PC-3 (cell line): ENCODE data around the gene FCSK. TPM values are rescaled to one million over a fixed set of nuclear protein-coding genes. Genes with fewer than 3 reads are reported as not detected.
A peak's percentile ranks its signal among the peaks of the same experiment; 100 is the strongest.

Source experiments
- ATAC-seq: fragments of 200-7000 bp; cut with Tn5 transposase; 2 replicates; pipeline ENCODE4 v1.9.1; 2020; ENCODE audit warnings: mild to moderate bottlenecking, moderate library complexity
- BruUV-seq: library from RNA; stranded (reverse); fragments of 400-500 nt; replicated peaks from 2 replicates; lab custom pipeline; 2021; lab: Mats Ljungman, UMichigan
- CTCF ChIA-PET: fragments of 300-600 bp; sonication (Branson Sonifier 250); formaldehyde crosslinking; loops from one replicate; lab custom pipeline; 2022; ENCODE audit warnings: antibody characterized with exemption; lab: Charles Lee
- POLR2A ChIA-PET: fragments of 300-600 bp; sonication (Branson Sonifier 250); formaldehyde crosslinking; loops from one replicate; lab custom pipeline; 2022; ENCODE audit warnings: antibody characterized with exemption; ENCODE audit not compliant: unreplicated experiment; lab: Charles Lee
- DNase-seq: peaks from one replicate; pipeline ENCODE4 v3.0.0-alpha.2; 2015
- H2AFZ ChIP-seq: fragments of 300-600 bp; sonication (generic); 2 replicates; pipeline ENCODE4 v1.6.0; 2016; ENCODE audit warnings: antibody characterized with exemption, low read length
- H3F3A ChIP-seq: fragments of 300-600 bp; sonication (generic); one replicate; pipeline ENCODE4 v1.6.0; 2017; ENCODE audit warnings: antibody characterized with exemption, low read length, control low read depth, mild to moderate bottlenecking; ENCODE audit not compliant: unreplicated experiment
- H3K27ac ChIP-seq: fragments of 300-600 bp; sonication (generic); 2 replicates; pipeline ENCODE4 v1.5.1; 2016; ENCODE audit warnings: mild to moderate bottlenecking, low read length
- H3K27me3 ChIP-seq: fragments of 300-600 bp; sonication (generic); 2 replicates; pipeline ENCODE4 v1.6.1; 2016; ENCODE audit warnings: low read length, mixed read lengths
- H3K36me3 ChIP-seq: fragments of 300-600 bp; sonication (generic); 2 replicates; pipeline ENCODE4 v1.6.1; 2016; ENCODE audit warnings: low read depth, mixed run types, low read length, mixed read lengths
- H3K4me1 ChIP-seq: fragments of 300-600 bp; sonication (generic); 2 replicates; pipeline ENCODE4 v1.5.1; 2016; ENCODE audit warnings: low read length; ENCODE audit not compliant: insufficient read depth
- H3K4me2 ChIP-seq: fragments of 300-600 bp; sonication (generic); 2 replicates; pipeline ENCODE4 v1.6.0; 2016; ENCODE audit warnings: low read length
- H3K4me3 ChIP-seq: fragments of 300-600 bp; sonication (generic); 2 replicates; pipeline ENCODE4 v1.5.1; 2016; ENCODE audit warnings: mild to moderate bottlenecking, low read length, mixed read lengths
- H3K79me2 ChIP-seq: fragments of 300-600 bp; sonication (generic); 2 replicates; pipeline ENCODE4 v1.6.1; 2017; ENCODE audit warnings: low read length, mixed read lengths
- H3K9ac ChIP-seq: fragments of 300-600 bp; sonication (generic); 2 replicates; pipeline ENCODE4 v1.6.0; 2016; ENCODE audit warnings: mild to moderate bottlenecking, low read length
- H3K9me2 ChIP-seq: fragments of 300-600 bp; sonication (generic); replicated peaks from 2 replicates; pipeline ENCODE4 v1.6.1; 2016; ENCODE audit warnings: mixed run types, low read length, mixed read lengths
- H3K9me3 ChIP-seq: fragments of 300-600 bp; sonication (generic); 2 replicates; pipeline ENCODE4 v1.6.1; 2016; ENCODE audit warnings: low read length, mixed read lengths
- H4K20me1 ChIP-seq: fragments of 300-600 bp; sonication (generic); 2 replicates; pipeline ENCODE4 v1.6.1; 2016; ENCODE audit warnings: low read length, mixed read lengths
- EZH2 ChIP-seq: fragments of 300-600 bp; sonication (generic); IDR thresholded peaks from one replicate; pipeline ENCODE4 v1.6.1; 2017; ENCODE audit warnings: antibody characterized with exemption, mild to moderate bottlenecking, low read length; ENCODE audit not compliant: unreplicated experiment
- EZH2phosphoT487 ChIP-seq: fragments of 300-600 bp; sonication (generic); IDR thresholded peaks from 2 replicates; pipeline ENCODE4 v1.6.1; 2018; ENCODE audit warnings: mild to moderate bottlenecking, antibody characterized with exemption, low read length, borderline replicate concordance
- intact Hi-C: fragments of 100-400 bp; cut with micrococcal nuclease; formaldehyde crosslinking; loops from 2 replicates; pipeline ENCODE4 v1.9.0; 2023
- total RNA-seq: library from RNA; depleted of rRNA; stranded (reverse); fragments of >200 nt; gene quantifications from 2 replicates; pipeline ENCODE4 v1.2.3, GENCODE V29; 2014
- TF ChIP-seq, protein P1 (sequence below): fragments of 300-600 bp; sonication (generic); conservative IDR thresholded peaks from 2 replicates; pipeline ENCODE4 v1.5.1; 2017; ENCODE audit warnings: antibody characterized with exemption, low read depth, mild to moderate bottlenecking, low read length

The FCSK gene
- total RNA-seq, 1 experiment from 2014 or later: 11.7 TPM

DNA sequence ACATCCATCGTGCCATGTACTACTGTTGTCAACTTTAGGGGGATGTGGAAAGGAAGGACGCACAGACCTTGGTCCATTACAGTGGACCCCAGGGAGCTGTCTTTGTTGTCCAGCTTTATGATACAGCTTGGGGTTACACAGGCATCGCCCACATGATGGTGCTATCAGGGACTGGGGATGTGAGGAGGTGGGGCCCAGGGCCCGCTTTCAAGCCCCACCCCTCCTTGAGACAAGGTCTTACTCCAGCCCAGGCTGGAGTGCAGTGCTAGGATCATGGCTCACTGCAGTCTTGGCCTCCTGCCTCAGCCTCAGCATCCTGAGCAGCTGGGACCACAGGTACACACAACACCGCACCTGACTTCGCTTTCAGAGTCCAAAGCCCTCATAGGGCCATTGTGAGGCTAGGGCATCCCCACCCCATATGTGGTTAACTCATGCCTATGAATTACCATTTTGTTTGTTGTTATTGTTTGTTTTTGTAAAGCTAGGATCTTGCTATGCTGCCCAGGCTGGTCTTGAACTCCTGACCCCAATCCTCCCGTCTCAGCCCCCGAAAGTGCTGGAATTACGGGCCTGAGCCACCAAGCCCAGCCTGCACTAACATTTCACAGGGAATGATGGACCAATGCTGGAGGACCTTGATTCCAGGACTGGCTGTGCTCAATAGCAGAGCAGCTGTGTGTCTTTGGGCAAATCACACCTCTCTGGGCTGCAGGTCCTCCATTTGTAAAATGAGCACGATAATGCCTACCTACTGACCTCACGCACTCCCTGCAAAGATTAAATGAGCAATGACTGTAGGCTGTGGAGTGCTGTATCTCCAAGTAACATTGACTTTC is 32.7 kb upstream of the FCSK start:
- Histone ChIP-seq H3K27ac (no peak overlapping the region), H3K9me3 (no peaks in the 10 kb centered on the region), H3K4me2 (no peak overlapping the region), H3K27me3 (no peaks in the 10 kb centered on the region), H3F3A (no peaks in the 10 kb centered on the region), H2AFZ (no peak overlapping the region), H3K9me2 (no peaks in the 10 kb centered on the region), H3K9ac (no peak overlapping the region), H3K36me3 (no peaks in the 10 kb centered on the region), H3K79me2 (no peaks in the 10 kb centered on the region), H3K4me1 (no peaks in the 10 kb centered on the region), H3K4me3 (no peak overlapping the region), H4K20me1 (no peaks in the 10 kb centered on the region)
- DNase-seq (no peak), ATAC-seq (no peak)
- no peak for TF ChIP-seq EZH2
- no peak for TF ChIP-seq EZH2phosphoT487
- CTCF ChIA-PET: no interaction called here
- no TSS peak for BruUV-seq
- POLR2A ChIA-PET: no interaction called here
- intact Hi-C loops: no loop called here

DNA sequence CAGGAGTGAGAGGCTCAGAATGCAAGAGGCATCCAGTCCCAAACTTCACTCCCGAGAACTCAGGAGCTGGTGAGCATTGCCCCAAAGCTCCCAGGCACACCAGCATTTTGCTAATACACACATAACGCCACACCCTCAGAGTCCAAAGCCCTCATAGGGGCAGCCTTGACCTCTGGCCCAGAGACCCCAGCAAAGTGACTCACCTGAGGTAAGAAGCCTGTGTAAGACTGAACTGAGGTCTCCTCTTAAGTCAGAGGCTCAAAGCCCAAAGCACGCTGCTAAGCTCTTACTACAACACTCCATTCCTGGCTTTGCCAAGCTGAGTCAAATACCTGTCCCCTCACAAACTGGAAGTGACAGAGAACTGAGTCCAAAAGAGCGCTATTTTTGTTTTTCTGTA is 31.9 kb upstream of the FCSK start:
- H3K27me3 ChIP-seq: no peaks in the 10 kb centered on the region
- no peaks in the 10 kb centered on the region for H3K9me3 ChIP-seq
- no peaks in the 10 kb centered on the region for H3F3A ChIP-seq
- no peaks in the 10 kb centered on the region for H3K9me2 ChIP-seq
- H3K4me1 ChIP-seq: peaks cover 2% of the 10 kb centered on the region
- no peak overlapping the region for H3K4me3 ChIP-seq
- ATAC-seq: no peak
- no peak for DNase-seq
- H3K9ac ChIP-seq: no peak overlapping the region
- TF ChIP-seq, protein P1, sequence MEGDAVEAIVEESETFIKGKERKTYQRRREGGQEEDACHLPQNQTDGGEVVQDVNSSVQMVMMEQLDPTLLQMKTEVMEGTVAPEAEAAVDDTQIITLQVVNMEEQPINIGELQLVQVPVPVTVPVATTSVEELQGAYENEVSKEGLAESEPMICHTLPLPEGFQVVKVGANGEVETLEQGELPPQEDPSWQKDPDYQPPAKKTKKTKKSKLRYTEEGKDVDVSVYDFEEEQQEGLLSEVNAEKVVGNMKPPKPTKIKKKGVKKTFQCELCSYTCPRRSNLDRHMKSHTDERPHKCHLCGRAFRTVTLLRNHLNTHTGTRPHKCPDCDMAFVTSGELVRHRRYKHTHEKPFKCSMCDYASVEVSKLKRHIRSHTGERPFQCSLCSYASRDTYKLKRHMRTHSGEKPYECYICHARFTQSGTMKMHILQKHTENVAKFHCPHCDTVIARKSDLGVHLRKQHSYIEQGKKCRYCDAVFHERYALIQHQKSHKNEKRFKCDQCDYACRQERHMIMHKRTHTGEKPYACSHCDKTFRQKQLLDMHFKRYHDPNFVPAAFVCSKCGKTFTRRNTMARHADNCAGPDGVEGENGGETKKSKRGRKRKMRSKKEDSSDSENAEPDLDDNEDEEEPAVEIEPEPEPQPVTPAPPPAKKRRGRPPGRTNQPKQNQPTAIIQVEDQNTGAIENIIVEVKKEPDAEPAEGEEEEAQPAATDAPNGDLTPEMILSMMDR: no peak
- TF ChIP-seq EZH2phosphoT487 (no peak), EZH2 (no peak)
- no peak overlapping the region for H3K4me2 ChIP-seq
- intact Hi-C loops: no loop called here
- H4K20me1 ChIP-seq: no peaks in the 10 kb centered on the region
- H3K36me3 ChIP-seq: no peaks in the 10 kb centered on the region
- H2AFZ ChIP-seq: no peak overlapping the region
- H3K27ac ChIP-seq: no peak overlapping the region
- ChIA-PET CTCF (no interaction called here), POLR2A (interaction anchor here (0.5 kb wide), 1 partner anchor 14 kb away, joined by 10 read pairs; no protein-coding TSS in a partner anchor)
- BruUV-seq: no TSS peak
- H3K79me2 ChIP-seq: no peaks in the 10 kb centered on the region

DNA sequence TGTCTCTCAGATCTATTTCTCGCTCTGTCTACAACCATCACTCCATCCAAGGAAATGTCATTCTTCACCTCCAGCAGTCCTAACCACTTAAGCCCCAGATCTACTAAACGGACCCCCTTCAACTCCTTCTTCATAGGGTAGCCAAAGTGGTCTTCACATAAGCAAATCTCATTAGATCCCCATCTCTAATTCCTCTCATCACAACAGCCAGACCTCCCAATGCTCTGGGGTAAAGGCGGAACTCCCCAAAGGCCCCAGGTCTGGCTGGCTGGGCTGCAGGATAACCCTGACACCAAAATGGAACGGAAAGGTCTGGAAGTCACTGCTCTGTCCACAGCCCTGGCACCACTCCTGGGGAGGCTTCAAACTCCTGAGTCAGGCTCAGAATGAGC is 26.6 kb upstream of the FCSK start:
- no peak for DNase-seq
- Histone ChIP-seq H3K4me3 (no peak overlapping the region; the same call in 1 of the 2 replicates), H3K4me1 (peaks cover 25% of the 10 kb centered on the region), H3K36me3 (no peaks in the 10 kb centered on the region), H3F3A (no peaks in the 10 kb centered on the region), H3K9me2 (no peaks in the 10 kb centered on the region), H3K27me3 (no peaks in the 10 kb centered on the region), H4K20me1 (no peaks in the 10 kb centered on the region), H3K79me2 (0 out of 2 replicates have a peak, but pooled peaks cover 7% of the 10 kb centered on the region), H3K4me2 (peak overlapping the region; percentile 70), H3K27ac (peak overlapping the region; percentile 80), H3K9ac (peak overlapping the region; percentile 55; the same call in 1 of the 2 replicates), H3K9me3 (no peaks in the 10 kb centered on the region), H2AFZ (peak overlapping the region; percentile 52)
- BruUV-seq: no TSS peak
- ATAC-seq: no peak
- intact Hi-C loops: no loop called here
- no peak for TF ChIP-seq EZH2
- TF ChIP-seq, protein P1: no peak
- no peak for TF ChIP-seq EZH2phosphoT487
- POLR2A ChIA-PET: interaction anchor here (0.7 kb wide), 1 partner anchor 46 kb away, joined by 4 read pairs; no protein-coding TSS in a partner anchor
- CTCF ChIA-PET: interaction anchor here (0.9 to 1.1 kb wide), 2 partner anchors 26 to 48 kb away, joined by 3 read pairs; partner anchors contain the start of gene FCSK
